SK-N-SH treated with all-trans-retinoic acid at 6 μM for 48 hours (cell line): ENCODE measurements around the gene ZIK1.

ENCODE experiments used
- ISL1 ChIP-seq: fragments of 250-450 bp; sonication (Bioruptor Pico); IDR thresholded peaks from 2 replicates; pipeline ENCODE4 v2.1.2; 2022; ENCODE audit warnings: mild to moderate bottlenecking, moderate library complexity
- ZC3H10 ChIP-seq: fragments of 250-450 bp; sonication (Bioruptor Pico); IDR thresholded peaks from 2 replicates; pipeline ENCODE4 v1.5.1; 2021; ENCODE audit warnings: mild to moderate bottlenecking, moderate library complexity
- ZNF70 ChIP-seq: fragments of 450-650 bp; formaldehyde crosslinking; IDR thresholded peaks from 2 replicates; pipeline ENCODE4 v1.5.0; 2020; ENCODE audit warnings: mild to moderate bottlenecking, moderate library complexity

- no peak for TF ChIP-seq ZNF70 (CRISPR knock-in tag)
- no peak for TF ChIP-seq ISL1 (CRISPR knock-in tag)
- TF ChIP-seq ZC3H10 (CRISPR knock-in tag), result no peak
Observed at GRCh38 chr19:57572415-57572947, 11.5 kb upstream of the ZIK1 start.
